ENCODE data around the gene MAP3K15.

Gene MAP3K15

DNA sequence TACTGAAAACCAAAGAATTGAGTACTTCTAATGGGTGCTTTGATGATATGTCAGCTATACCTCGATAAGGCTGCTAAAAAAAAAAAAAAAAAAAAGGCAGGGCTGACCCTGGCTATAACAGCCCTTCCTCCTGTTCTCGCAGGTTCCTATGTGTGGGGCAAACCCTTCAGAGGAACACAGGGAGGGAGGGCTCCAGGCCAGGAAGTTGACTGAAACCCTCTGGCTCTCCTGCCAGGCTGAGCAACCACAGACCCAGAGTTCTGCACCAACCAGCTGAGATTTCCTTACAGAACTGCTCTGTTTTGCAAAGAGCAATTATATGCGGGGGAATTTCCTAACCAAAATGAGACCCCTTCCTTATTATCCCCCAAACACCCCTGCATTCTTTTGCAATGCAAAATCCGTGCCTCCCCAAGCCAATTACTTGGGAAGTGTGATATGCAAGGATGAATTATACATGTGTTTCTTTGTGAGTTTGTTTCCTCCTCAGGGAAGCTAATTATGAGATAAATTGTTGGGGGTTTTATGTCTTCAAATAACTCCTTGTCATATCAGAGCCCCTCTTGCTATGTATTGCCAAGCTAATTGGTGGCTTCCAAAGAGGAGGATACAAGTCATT lies 126.0 kb downstream of the MAP3K15 start:
- DNase-seq (ENCODE audit: low read depth): no peak

DNA sequence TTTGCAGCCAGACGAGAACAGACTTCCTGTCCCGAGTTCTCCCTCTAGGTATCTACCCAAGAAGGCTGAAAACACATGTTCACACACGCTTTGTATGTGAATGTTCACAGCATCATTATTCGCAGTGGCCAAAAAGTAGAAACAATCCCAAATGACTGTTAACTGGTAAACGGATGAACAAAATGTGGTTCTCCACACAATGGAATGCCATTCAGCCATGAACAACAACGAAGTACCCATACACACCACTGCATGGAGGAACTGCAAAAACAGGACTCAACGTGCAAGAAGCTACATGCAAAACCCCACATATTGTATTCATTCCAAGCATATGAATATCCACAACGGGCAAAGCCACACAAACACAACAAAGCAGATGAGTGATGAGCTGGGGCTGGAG lies 126.6 kb downstream of the MAP3K15 start:
- DNase-seq (ENCODE audit: low read depth): no peak

DNA sequence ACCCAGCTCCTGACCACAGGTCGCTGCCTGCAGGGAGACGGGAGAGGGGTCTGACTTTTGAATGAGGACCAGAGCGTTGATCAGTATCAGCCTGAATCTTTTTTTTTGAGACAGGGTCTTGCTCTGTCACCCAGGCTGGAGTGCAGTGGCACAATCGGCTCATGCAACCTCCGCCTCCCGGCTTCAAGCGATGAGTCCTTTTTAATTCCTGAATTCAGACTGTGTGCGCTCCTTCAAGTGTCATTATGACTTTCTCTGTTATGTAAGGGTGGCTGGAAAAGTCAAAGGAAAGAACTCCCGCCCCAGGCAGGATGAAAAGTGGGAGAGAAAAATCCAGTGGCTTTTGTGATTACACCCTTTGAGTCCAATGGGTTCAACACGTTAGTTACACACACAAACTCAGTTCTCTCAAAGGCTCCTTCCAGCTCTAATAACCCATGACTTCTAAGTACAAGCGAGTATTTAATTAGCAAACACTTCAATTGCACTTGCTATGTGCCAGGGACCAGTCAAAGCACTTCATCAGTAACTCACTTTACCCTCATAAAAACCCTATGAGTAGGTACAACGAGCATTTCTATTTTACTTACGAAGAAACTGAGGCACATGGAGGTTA lies 127.1 kb downstream of the MAP3K15 start:
- no peak for DNase-seq (ENCODE audit: low read depth)

DNA sequence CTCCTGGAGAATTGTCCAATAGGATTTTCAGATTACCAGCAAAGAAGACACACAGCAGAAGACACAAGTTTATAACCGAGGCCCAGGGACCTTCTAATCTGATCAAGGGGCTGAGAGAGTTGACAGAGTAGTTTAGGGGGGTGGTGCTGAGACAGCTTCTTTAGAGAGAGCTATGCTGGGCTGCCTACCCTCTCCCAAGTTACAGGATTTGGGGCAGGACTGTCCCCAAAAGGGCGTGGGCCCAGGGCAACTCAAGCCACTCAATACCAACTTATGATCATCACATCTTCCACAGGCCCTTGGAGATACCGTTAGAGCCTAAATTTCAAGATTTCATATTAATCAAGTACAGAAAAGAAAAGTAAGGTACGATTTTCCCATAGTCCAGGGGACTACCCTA lies 128.6 kb downstream of the MAP3K15 start:
- DNase-seq (ENCODE audit: low read depth): no peak

DNA sequence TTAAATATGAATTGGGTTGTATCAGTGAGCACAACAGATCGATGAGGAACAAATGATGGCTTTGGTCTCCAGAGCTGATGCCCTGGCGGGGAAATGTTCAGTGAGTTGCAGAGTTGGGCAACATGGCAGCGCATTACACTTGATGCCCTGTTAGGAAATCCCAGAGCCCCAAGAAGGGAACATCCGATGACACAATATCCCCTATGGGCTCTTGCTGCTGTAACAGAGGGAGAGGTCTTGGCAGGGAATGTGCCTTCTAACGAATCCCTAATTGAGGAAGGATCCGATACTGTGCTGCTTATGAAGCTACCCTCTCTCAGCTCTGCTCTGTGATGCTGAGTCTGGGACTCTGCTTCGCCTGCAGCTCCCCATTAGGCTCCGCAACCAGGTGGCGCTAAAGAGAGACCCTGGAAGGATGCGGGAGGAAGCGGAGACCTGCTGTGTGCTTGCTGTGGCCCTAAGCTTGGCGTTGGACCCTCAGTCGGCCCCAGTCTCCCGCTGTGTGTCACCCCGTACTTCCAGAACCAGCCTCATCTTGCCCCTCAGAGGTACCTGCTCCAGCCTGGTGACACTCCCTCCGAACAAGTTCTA lies 132.7 kb downstream of the MAP3K15 start:
- no peak for DNase-seq (ENCODE audit: low read depth)

DNA sequence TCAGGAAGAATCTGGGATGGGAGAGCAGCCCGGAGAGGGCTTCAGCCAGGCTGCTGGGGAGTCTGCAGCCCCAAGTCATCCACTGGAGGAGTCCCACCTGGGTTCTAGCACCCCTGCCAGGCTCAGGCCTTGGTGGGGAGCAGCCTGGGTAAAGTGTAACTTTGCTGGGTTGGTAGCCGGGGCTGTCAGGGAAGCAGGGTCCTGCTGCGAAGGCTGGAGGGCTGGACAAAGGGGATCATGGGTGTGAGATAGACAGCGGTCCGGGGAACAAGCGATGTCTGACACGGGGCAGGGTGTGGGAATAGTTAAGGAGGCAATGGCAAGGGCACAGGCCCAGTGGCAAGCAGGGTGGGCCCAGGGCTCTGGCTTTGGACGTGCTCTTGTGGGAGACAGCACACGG lies 134.0 kb downstream of the MAP3K15 start:
- DNase-seq (ENCODE audit: low read depth): no peak

DNA sequence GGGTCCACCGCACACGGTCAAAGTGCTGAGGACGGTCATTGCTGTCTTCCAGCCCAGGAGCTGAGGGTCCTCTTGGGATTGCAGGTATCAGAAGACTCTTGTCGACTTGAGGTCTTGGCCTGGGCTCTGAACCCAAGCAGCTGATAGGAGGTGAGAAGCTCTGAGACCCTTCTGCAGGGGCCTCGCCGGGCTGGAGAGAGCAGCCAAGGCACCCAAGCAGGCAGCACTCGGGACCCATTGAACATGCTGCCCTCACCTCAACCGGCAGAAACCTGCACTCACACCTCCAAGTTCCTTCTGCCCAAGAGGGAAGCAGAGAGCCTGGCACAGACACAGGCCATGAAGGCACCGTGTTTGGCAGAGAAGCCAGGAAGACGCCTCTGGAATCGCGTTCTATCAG lies 137.5 kb downstream of the MAP3K15 start:
- no peak for DNase-seq (ENCODE audit: low read depth)

DNA sequence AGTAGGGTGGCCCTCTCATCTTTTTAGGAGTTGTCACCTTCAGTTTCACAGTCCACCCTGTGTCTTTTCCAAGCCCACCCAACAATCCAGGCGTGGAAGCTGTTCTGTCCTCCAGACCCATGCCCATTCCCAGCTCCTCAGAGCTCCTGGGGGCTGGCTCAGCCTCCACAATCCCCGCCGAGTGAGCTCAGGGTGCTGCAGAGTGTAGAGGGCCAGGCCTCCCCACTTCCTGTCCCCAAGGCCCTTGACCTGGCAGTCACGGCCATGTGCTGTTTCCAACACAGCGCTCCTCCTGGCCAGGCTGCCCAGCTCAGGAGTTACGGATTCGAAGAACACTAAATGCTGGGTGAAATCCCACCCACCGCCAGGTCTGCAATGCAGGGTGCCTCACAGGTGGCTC lies 139.8 kb downstream of the MAP3K15 start:
- no peak for DNase-seq (ENCODE audit: low read depth)

DNA sequence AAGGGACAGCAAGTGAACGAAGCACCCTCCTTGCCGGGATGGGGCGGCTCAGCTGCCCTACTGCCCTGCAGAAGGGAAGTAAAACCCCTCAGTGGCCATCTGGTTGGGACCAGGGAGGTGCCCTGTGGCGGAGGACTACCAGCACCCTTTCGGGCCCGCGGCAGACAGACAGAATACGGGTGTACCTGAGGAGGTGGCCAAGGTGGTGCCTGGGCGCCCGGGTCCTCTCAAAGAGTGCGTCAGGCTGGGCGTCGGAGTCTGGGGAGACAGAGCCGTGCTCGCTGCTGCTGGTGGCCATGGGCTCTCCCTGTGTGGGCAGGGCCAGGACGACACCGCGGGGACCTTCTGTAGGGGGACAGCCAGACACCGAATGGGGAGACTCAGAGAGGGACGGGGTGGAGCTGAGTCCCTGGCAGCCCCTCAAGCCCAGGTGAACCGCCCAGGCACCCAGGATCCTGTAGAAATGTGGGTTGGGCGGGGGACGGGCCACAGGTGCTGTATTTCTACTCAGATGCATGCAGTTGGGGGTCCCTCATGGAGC lies 141.9 kb downstream of the MAP3K15 start:
- no peak for DNase-seq (ENCODE audit: low read depth)

DNA sequence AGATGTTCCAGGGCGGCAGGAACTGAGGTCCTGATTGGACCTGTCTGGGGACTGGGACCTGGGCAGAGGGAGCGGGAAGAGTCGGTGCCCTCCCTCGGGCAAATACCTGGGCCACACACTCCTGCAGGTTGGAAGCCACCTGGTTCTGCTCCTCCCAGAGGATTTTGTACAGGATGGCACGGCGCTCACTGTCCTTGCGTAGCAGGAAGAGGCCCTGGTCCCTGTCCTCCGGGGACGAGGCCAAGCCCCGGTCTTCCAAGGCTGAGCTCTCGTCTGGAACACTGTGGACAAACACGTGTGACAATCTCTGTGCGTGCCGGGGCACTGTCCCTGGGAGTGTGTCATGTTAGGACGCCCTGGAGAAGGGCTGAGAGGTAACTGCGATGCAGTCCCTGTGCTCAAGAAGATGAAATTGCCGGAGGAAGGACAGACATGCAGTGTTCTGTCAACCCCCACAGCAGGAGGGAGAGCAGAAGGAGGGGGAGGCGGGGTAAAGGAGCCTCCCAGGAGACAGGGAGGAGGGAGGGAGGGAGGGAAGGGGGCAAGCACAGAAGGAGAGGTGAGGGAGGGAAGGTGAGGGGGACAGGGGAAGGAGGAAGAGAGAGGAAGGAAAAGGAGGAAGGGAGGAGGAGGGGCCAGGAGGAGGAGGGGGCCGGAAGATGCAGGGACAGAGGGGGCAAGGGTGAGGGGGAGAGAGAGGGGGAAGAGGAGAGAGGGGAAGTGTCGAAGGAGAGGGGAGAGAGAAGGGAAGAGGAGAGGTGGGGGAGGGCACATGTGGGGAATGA lies 142.6 kb downstream of the MAP3K15 start:
- no peak for DNase-seq (ENCODE audit: low read depth)

DNA sequence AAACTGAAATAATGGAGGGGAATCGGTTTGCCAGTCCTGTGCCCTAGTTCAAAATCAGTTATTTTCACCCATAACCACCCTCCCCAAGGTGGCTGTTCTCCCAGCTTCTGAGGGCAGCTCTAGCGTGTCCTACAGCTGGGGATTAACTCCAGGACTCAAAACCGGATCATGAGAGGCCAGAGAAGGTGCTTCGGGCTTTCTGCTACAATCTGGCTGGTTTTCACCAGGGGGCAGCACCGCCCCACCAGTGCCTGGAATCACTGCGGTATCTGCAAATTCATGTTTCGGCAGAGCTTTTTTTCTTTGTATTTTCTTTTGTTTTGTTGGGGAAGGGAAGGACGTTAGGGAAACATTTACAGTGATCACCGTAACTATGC lies 143.2 kb downstream of the MAP3K15 start:
- peak; percentile 45 for DNase-seq (ENCODE audit: low read depth)

DNA sequence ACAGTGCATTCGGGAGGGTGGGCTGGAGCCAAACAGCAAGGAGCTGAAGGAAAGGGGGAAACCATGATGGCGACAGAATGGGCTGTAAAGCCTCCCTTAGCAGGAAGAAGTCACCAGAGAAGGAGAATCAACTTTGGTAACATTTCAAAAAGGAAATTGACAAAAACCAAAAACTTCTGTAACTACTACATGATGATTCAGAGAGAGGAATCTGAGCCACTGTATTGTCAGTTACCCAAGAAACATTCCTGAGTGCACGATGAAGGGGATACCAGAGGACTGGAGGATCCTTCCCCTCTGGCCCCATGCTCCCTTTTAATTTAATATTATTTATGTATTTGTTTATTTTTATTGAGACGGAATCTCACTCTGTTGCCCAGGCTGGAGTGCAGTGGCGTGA lies 145.2 kb downstream of the MAP3K15 start:
- DNase-seq (ENCODE audit: low read depth): no peak

DNA sequence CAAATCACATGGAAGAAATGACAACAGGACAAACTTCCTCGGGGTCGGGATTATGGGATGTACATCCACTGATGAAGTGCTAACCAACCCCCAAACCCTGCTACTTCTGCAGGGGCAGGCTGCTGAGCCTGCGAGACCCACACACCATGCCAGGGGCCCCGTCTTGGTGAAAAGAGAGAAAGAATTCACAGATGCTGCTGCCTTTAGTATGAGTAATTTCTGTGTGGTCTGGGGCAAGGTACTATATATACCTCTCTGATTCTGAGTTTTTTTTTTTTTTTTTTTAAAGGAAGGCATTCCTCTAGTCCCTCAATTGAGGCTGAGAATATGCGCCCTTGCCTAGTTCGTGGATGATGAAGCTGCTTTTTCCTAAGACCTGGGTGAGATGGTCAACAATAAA lies 146.7 kb downstream of the MAP3K15 start:
- no peak for DNase-seq (ENCODE audit: low read depth)

DNA sequence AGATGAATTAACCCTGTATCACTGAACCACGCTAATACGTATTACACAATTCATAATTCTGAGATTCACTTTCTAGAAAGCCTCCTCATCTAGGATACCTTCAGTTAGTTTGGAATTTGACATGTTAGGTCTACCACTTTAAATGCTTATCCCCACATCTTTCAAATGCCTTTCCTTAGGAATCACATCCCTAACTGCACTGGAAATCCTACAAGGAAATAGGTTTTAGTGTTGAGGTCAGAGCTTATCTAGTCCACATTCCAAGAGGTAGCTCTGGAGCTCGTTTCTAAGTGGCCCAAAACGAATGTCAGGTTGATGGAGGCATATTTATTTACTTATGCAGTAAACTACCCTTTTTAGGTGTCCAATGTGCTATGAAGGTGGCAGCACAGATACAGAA lies 153.6 kb downstream of the MAP3K15 start:
- no peak for DNase-seq (ENCODE audit: low read depth)

DNA sequence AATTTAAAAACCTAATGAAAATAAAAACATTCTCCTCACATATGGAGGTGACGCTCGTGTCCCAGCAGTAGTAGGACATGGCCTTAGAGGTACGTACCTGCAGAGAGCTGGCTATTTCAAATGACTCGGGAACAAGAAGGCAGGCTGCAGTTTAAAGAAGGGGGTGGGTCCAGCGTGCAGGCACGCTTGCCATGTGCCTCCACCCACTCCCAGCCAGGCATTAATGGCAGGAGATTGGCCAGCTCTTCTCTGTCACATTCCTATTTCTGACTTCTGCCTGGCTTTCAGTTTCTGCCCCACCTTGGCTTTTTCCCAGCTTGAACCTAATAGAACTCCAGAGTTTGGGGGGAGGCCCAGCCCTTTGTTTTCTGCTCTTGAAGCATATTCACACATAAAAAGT lies 154.4 kb downstream of the MAP3K15 start:
- no peak for DNase-seq (ENCODE audit: low read depth)

DNA sequence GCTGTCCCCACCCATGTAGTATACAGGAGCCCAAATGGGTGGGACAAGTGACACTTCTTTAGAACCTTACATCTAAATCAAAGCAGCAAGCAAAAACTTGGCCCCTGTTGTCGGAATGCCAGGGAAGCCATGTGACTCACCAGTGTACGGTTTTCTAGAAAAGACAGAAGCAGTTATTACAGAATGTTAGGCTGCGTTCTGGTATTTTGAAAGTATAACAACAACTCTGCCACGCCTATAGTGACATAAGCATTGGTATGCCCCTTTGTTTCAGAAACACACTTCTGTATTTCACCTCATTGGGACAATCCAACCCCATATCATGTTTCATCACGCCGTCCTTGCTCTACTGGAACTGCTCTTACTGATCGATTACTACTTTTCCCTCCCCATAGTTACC lies 156.8 kb downstream of the MAP3K15 start:
- DNase-seq (ENCODE audit: low read depth): no peak

DNA sequence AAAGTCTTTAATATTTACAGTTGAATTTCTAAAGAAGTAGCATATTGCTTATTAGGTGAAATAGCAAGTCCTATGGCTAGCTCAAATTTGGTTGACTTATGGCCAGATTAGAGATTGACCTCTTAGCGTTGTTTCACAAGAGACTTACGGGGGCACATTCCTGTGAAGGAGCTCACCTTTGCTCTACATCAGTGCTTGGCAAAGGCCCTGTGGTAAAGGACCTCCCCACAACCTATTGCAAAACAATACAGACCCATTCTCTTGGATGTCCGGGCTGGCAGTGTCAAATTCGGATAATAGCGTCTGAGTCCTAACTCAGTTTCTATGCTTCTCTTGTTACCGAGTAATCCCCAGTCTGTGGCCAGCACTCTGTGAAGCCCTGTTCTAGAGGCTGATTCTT lies 160.7 kb downstream of the MAP3K15 start:
- no peak for DNase-seq (ENCODE audit: low read depth)

DNA sequence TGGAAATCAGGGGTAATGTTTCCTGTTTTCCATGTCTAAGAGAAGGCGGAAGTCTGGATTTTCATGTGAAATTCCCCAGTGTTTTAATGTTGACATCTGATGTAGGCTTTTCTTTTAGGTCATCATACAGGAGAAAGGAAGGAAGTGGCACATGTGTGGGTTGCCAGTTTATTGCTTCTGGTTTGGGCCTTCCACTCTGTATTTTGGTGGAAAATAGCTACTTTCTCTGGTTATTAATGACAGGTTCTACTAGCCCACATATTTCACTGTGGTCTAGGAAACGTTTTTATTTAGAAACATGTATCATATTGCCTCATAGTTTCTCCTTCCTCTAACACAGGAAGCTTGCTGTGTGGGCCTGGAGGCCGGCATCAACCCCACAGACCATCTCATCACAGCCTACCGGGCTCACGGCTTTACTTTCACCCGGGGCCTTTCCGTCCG lies 164.3 kb downstream of the MAP3K15 start:
- DNase-seq (ENCODE audit: low read depth): no peak

DNA sequence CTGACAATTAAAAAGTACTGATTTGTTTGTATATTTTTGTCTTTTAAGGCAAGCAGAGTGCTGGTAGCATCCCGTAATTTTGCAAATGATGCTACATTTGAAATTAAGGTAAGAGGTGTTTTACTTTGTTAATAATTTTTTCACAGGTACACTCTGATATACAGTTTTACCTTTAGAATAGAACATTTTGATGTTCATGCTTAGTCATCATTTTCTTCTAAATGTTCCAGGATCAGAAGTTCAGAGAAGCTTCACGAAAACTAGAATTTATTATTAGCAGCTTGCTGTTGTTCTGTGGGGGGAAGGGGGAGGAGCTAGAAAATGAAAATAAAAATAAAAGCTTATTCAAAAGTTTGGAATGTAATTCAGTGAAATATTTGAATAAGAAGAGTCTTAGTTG lies 166.0 kb downstream of the MAP3K15 start:
- no peak for DNase-seq (ENCODE audit: low read depth)

DNA sequence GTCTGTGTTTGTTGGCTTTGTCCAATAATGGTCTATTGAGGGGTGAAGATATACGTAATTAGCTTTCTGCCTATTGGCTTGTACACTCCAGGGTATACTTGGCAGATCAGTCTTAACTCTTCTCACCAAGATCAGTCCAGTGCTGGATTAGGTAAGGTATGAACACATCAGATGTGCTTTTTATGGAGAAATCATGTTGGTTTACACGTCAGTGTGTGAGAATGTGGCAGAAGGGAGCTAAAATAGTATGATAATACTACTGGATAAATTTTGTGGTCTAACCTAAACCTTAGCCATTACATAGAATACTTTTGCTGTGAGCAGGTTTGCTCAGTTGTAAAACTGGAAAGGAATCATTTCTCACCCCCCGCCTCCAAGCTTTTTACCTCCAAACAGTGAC lies 167.4 kb downstream of the MAP3K15 start:
- no peak for DNase-seq (ENCODE audit: low read depth)

DNA sequence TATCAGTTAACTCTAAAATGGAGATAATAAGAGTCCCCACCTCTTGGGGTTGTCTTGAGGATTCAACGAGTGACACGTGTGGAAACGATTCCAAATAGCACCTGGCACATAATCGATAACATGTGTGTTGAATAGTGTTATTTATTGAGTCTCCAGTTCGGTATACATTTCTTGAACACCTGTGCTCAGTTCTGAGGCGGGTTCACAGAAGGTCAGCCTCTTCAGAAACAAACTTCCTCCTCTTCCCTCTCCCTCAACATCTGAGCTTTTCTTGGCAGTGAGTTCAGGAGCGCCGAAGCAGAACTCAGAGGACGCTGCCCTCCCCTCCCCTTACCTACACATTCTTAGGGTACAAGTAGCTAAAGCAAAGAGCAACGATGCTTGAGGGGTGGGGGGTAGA lies 170.6 kb downstream of the MAP3K15 start:
- DNase-seq (ENCODE audit: low read depth): no peak

DNA sequence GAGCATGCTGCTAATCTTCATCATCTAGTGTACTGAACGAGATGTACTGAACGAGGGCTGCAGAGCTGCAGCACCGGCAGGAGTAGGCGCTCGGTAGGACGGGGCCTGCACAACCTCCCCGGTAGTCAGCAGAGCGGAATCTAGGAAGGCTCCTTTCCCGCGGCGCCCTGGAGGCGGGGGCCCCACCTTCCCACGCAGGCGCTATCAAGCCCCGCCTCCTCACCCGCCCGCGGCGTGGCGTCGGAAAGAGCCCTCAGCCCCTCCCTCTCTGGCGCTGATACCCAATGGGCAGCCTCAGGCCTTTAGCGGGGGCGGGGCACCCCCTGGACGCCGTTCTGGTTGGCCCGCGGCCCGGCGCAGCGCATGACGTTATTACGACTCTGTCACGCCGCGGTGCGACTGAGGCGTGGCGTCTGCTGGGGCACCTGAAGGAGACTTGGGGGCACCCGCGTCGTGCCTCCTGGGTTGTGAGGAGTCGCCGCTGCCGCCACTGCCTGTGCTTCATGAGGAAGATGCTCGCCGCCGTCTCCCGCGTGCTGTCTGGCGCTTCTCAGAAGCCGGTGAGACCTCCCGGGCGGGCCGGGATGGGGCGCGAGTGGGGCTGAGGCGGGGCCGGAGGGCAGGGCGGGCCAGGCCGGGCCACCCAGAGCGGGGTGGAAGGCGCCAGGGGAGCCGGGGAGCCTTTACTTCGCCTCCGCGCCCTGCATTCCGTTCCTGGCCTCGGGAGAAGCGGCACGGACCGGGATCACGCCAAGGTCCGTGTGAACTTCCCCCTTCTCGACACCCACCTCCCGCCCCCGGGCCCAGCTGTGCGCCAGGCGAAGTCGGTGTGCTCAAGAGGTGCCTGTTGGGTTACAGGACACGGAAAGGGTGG lies 171.5 kb downstream of the MAP3K15 start, which contains the start of gene PDHA1:
TSS of gene PDHA1 (plus strand) at position 393 of the 874 bp plus-strand sequence. CDS start at position 504, 111 bp downstream.
- peak; percentile 80 for DNase-seq (ENCODE audit: low read depth)
